Central memory CD8-positive, alpha-beta T cell (primary cell): ENCODE results near the gene ARFIP2.
"Not testable (repeated sequence)": the region's sequence is repeated elsewhere in the genome, so short reads cannot be mapped to it uniquely, and the experiment has no call there.

Experiments used
- ATAC-seq: fragments of 150-1000 bp; cut with Tn5 transposase; replicated peaks from 2 replicates; pipeline ENCODE4 v1.10.0; 2022; ENCODE audit warnings: mild to moderate bottlenecking, moderate FRiP score, moderate number of reproducible peaks; ENCODE audit not compliant: poor library complexity, severe bottlenecking; ENCODE audit errors: extremely low read depth
- DNase-seq, 2 donors: peaks; one replicate each; pipeline ENCODE4 v3.0.0; 2021; ENCODE audit warnings: low spot score in 2 of 2
- H3K27ac Mint-ChIP-seq: one replicate; pipeline ENCODE4 v1.8.0; 2022; ENCODE audit warnings: low read depth, mild to moderate bottlenecking, moderate library complexity, mixed read lengths
- H3K27me3 Mint-ChIP-seq: one replicate; pipeline ENCODE4 v1.8.0; 2022; ENCODE audit warnings: mixed read lengths
- H3K36me3 Mint-ChIP-seq: one replicate; pipeline ENCODE4 v1.8.0; 2022; ENCODE audit warnings: mild to moderate bottlenecking, moderate library complexity, mixed read lengths; ENCODE audit not compliant: insufficient read depth
- H3K4me1 Mint-ChIP-seq: one replicate; pipeline ENCODE4 v1.8.0; 2022; ENCODE audit warnings: mixed read lengths
- H3K4me3 Mint-ChIP-seq: one replicate; pipeline ENCODE4 v1.8.0; 2022; ENCODE audit warnings: mild to moderate bottlenecking, moderate library complexity, mixed read lengths
- H3K9me3 Mint-ChIP-seq: one replicate; pipeline ENCODE4 v1.8.0; 2022; ENCODE audit warnings: mixed read lengths

The ARFIP2 gene

GRCh38 chr11:6481012-6481923 lies at the start of gene ARFIP2, which contains the start of gene TIMM10B:
ARFIP2 (minus strand) TSS chr11:6481331; CDS start chr11:6480421, 910 bp downstream.
TIMM10B (plus strand) TSS chr11:6481501; CDS start chr11:6481517, 16 bp downstream.
- peak; percentile 92 to 94 for DNase-seq

GRCh38 chr11:6530848-6531247 lies 49.7 kb upstream of the ARFIP2 start:
- H3K27ac Mint-ChIP-seq = no peak overlapping the region
- H3K36me3 Mint-ChIP-seq = peaks cover 4% of the 10 kb centered on the region
- no peaks in the 10 kb centered on the region for H3K9me3 Mint-ChIP-seq
- no peak for DNase-seq
- H3K27me3 Mint-ChIP-seq = no peaks in the 10 kb centered on the region
- no peak overlapping the region for H3K4me3 Mint-ChIP-seq
- no peak for ATAC-seq
- H3K4me1 Mint-ChIP-seq = peaks cover 11% of the 10 kb centered on the region

More at GRCh38 chr11:6481012-6481923, at the start of gene ARFIP2, which contains the start of gene TIMM10B:
- Mint-ChIP-seq H3K36me3 (peaks cover 34% of the 10 kb centered on the region), H3K4me3 (peak within 1 kb of the TSS; percentile 91), H3K27ac (peak within 1 kb of the TSS; percentile 97), H3K4me1 (peaks cover 42% of the 10 kb centered on the region), H3K27me3 (no peaks in the 10 kb centered on the region), H3K9me3 (no peaks in the 10 kb centered on the region)
- peak; percentile 98 for ATAC-seq

- no peak overlapping the region for H3K4me3 Mint-ChIP-seq
- no peaks in the 10 kb centered on the region for H3K9me3 Mint-ChIP-seq
- no peak for DNase-seq
- no peak for ATAC-seq
- H3K36me3 Mint-ChIP-seq = peaks cover 3% of the 10 kb centered on the region
- no peaks in the 10 kb centered on the region for H3K27me3 Mint-ChIP-seq
- peaks cover 11% of the 10 kb centered on the region for H3K4me1 Mint-ChIP-seq
- no peak overlapping the region for H3K27ac Mint-ChIP-seq
These were observed 48.1 kb upstream of the ARFIP2 start for GRCh38 chr11:6529266-6529665.

- H3K4me3 Mint-ChIP-seq = peak overlapping the region; percentile 36
- ATAC-seq (no peak), DNase-seq (no peak)
- H3K9me3 Mint-ChIP-seq = no peaks in the 10 kb centered on the region
- H3K27ac Mint-ChIP-seq = peak overlapping the region; percentile 85
- H3K4me1 Mint-ChIP-seq = peaks cover 11% of the 10 kb centered on the region
- peaks cover 5% of the 10 kb centered on the region for H3K36me3 Mint-ChIP-seq
- H3K27me3 Mint-ChIP-seq = no peaks in the 10 kb centered on the region
These were observed 45.4 kb upstream of the ARFIP2 start for GRCh38 chr11:6526411-6527135.

GRCh38 chr11:6523253-6523652 lies 42.1 kb upstream of the ARFIP2 start:
- H3K27me3 Mint-ChIP-seq = no peaks in the 10 kb centered on the region
- ATAC-seq (no peak), DNase-seq (no peak)
- H3K27ac Mint-ChIP-seq = no peak overlapping the region
- H3K36me3 Mint-ChIP-seq = peaks cover 7% of the 10 kb centered on the region
- H3K4me1 Mint-ChIP-seq = peaks cover 11% of the 10 kb centered on the region
- no peaks in the 10 kb centered on the region for H3K9me3 Mint-ChIP-seq
- no peak overlapping the region for H3K4me3 Mint-ChIP-seq

- not testable (repeated sequence) for H3K27ac Mint-ChIP-seq, H3K36me3 Mint-ChIP-seq, DNase-seq, H3K9me3 Mint-ChIP-seq, H3K4me3 Mint-ChIP-seq, ATAC-seq, H3K27me3 Mint-ChIP-seq, H3K4me1 Mint-ChIP-seq
These were observed 40.8 kb upstream of the ARFIP2 start for GRCh38 chr11:6521946-6522345.

GRCh38 chr11:6520265-6520664 lies 39.1 kb upstream of the ARFIP2 start:
- Mint-ChIP-seq H3K27ac (no peak overlapping the region), H3K27me3 (no peaks in the 10 kb centered on the region), H3K4me3 (no peak overlapping the region), H3K4me1 (no peaks in the 10 kb centered on the region), H3K36me3 (peaks cover 8% of the 10 kb centered on the region), H3K9me3 (no peaks in the 10 kb centered on the region)
- DNase-seq = no peak
- ATAC-seq = no peak

GRCh38 chr11:6516865-6517264 lies 35.7 kb upstream of the ARFIP2 start:
- H3K4me3 Mint-ChIP-seq = no peak overlapping the region
- H3K27ac Mint-ChIP-seq = no peak overlapping the region
- H3K4me1 Mint-ChIP-seq = no peaks in the 10 kb centered on the region
- DNase-seq (no peak), ATAC-seq (no peak)
- H3K9me3 Mint-ChIP-seq = no peaks in the 10 kb centered on the region
- peaks cover 12% of the 10 kb centered on the region for H3K36me3 Mint-ChIP-seq
- H3K27me3 Mint-ChIP-seq = no peaks in the 10 kb centered on the region

GRCh38 chr11:6505577-6506240 lies 24.6 kb upstream of the ARFIP2 start:
- peaks cover 15% of the 10 kb centered on the region for H3K36me3 Mint-ChIP-seq
- no peak overlapping the region for H3K4me3 Mint-ChIP-seq
- H3K4me1 Mint-ChIP-seq = no peaks in the 10 kb centered on the region
- H3K27me3 Mint-ChIP-seq = no peaks in the 10 kb centered on the region
- no peaks in the 10 kb centered on the region for H3K9me3 Mint-ChIP-seq
- H3K27ac Mint-ChIP-seq = no peak overlapping the region
- DNase-seq (no peak), ATAC-seq (no peak)

GRCh38 chr11:6504166-6504565 lies 23.0 kb upstream of the ARFIP2 start:
- DNase-seq = no peak
- peaks cover 17% of the 10 kb centered on the region for H3K36me3 Mint-ChIP-seq
- H3K27me3 Mint-ChIP-seq = no peaks in the 10 kb centered on the region
- no peak for ATAC-seq
- no peak overlapping the region for H3K4me3 Mint-ChIP-seq
- peak overlapping the region; percentile 37 for H3K27ac Mint-ChIP-seq
- no peaks in the 10 kb centered on the region for H3K4me1 Mint-ChIP-seq
- no peaks in the 10 kb centered on the region for H3K9me3 Mint-ChIP-seq

GRCh38 chr11:6502382-6502781 lies 21.3 kb upstream of the ARFIP2 start:
- peaks cover 3% of the 10 kb centered on the region for H3K4me1 Mint-ChIP-seq
- no peak overlapping the region for H3K4me3 Mint-ChIP-seq
- peaks cover 19% of the 10 kb centered on the region for H3K36me3 Mint-ChIP-seq
- no peak for DNase-seq
- ATAC-seq = no peak
- no peaks in the 10 kb centered on the region for H3K27me3 Mint-ChIP-seq
- no peak overlapping the region for H3K27ac Mint-ChIP-seq
- H3K9me3 Mint-ChIP-seq = no peaks in the 10 kb centered on the region

GRCh38 chr11:6498544-6498943 lies 17.4 kb upstream of the ARFIP2 start:
- Mint-ChIP-seq H3K4me1 (peaks cover 16% of the 10 kb centered on the region), H3K27me3 (no peaks in the 10 kb centered on the region), H3K9me3 (no peaks in the 10 kb centered on the region), H3K27ac (no peak overlapping the region), H3K4me3 (no peak overlapping the region), H3K36me3 (peaks cover 16% of the 10 kb centered on the region)
- DNase-seq = no peak
- ATAC-seq = no peak
